Measurements from ENCODE around the gene GSN.

GRCh38 chr9:121218357-121219027 lies 49.5 kb upstream of the GSN start:
- no peak for TF ChIP-seq CTCF (conservative IDR thresholded peaks at IDR 0.05; ENCODE audit: low read length)
- no peak for TF ChIP-seq EZH2phosphoT487 (IDR thresholded peaks at IDR 0.05; ENCODE audit: borderline replicate concordance)
